ENCODE results near the gene CAMSAP1.
"Not testable (repeated sequence)": the region's sequence is repeated elsewhere in the genome, so short reads cannot be mapped to it uniquely, and the experiment has no call there.

Gene CAMSAP1, protein sequence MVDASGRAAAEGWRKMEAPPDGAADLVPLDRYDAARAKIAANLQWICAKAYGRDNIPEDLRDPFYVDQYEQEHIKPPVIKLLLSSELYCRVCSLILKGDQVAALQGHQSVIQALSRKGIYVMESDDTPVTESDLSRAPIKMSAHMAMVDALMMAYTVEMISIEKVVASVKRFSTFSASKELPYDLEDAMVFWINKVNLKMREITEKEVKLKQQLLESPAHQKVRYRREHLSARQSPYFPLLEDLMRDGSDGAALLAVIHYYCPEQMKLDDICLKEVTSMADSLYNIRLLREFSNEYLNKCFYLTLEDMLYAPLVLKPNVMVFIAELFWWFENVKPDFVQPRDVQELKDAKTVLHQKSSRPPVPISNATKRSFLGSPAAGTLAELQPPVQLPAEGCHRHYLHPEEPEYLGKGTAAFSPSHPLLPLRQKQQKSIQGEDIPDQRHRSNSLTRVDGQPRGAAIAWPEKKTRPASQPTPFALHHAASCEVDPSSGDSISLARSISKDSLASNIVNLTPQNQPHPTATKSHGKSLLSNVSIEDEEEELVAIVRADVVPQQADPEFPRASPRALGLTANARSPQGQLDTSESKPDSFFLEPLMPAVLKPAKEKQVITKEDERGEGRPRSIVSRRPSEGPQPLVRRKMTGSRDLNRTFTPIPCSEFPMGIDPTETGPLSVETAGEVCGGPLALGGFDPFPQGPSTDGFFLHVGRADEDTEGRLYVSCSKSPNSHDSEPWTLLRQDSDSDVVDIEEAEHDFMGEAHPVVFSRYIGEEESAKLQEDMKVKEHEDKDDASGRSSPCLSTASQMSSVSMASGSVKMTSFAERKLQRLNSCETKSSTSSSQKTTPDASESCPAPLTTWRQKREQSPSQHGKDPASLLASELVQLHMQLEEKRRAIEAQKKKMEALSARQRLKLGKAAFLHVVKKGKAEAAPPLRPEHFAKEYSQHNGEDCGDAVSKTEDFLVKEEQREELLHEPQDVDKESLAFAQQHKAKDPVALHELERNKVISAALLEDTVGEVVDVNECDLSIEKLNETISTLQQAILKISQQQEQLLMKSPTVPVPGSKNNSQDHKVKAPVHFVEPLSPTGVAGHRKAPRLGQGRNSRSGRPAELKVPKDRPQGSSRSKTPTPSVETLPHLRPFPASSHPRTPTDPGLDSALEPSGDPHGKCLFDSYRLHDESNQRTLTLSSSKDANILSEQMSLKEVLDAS (N-terminal part only)

DNA sequence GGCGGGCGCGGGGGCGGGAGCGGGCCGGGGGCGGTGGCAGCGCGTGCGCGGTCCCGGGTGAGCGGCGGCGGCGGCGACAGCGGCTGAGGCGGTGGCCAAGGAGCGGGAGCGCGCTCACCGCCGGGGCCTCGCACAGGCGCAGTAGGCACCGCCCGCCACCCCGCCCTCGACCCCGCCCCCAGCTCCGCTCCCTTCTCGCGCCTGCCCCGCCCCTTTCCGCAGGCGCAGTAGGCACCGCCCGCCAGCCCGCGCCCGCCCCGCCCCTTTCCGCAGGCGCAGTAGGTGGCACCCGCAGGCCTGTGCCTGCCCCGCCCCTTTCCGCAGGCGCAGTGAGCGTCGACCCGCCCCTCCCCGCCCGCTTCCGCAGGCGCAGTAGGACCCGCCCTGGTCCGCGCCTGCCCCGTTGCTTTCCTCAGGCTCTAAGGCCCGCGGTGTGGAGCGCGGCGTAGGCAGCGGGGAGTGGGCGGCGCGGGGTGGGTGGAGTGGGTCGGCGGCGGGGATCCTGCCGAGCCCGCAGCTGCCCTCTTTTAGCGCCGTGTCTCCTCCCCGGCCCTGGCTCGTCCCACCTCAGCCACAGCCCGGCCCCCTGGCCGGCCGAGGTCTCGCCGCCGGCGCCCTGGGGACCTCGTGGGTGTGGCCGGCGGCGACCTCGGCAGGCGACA is at the start of gene CAMSAP1:
CAMSAP1 (minus strand) TSS at position 116 of the 662 bp plus-strand sequence. CDS start 387 bp downstream, outside the sequence.
- peak; percentile 84 for DNase-seq

DNA sequence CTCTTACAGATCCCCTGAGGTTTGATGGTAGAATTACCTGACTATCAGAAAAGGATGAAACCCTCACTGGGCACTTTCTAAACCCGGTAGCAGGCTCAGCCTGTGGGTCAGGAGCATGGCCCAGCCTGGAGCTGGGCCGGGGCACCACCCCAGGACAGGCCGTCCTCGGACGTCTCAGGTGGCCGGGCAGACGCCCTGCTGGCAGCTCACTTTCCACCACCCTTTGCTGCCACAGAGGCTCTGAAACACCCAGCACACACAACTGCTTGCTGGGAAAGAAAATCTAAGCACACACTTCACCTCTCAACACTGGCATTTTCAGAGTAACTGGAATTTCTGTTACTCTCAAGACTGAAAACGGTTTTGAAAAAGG is 49.4 kb upstream of the CAMSAP1 start:
- no peak for DNase-seq

DNA sequence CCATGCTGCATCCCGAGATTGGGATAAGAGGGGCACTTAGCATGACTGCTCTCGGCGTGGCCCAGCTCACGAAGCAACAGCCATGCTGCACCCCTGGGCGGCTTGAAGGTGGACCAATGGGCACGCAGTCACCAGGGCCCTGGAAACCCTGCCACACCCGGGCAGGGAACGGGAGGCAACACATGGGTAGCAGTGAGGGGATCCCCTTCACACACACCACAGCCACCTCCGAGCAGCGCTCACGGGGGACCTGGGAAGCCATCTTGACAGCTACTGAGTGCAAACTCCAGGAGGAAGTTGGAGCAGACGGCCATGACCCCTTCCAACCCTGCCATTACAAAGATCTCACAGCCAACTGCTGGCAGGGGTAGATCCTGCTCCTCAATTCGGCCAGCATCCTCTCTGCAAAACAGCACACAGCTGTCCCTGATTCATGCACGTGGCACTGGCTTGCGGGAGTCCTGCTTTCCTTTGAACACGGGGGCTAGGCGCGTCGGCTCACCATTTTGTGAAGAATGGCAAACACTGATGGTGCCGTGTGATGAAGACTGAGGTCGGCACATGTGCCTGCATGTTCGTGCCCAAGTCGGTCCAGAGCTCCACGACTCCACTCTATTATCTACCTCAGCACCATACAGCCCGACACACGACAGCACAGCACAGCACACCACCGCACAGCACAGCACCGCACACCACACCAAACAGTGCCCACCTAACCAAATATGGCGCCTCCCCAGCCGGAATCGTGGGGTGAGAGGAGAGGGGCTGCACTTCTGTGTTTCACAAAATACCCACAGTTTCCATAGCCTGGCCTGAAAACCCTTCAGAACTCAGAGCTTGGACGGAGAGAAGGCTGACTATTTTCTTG is 48.8 kb upstream of the CAMSAP1 start:
- no peak for DNase-seq

DNA sequence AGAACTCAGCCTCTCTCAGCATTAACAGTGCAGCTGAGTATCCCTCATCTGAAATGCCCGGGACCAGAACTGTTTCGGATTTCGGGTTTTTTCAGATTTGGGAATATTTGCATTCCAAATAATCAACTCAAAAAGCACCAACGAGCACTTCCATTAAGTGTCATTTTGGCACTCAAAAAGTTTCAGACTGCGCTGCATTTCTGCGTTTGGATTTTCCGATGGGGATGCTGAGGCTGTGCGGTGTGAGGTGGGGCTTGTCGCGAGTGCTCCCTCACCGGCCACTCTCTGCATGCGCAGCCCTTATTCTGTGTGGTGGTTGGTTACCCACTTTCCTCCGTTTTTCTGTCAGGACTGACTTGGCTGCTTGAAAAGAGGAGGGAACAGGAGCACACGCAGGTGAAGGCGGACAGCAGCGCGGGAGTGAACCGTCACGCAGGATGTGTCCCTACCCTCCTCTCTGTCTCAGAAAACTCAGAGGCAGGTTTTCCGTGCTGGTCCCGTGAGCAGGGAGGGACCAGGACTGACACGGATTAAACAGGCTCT is 45.4 kb upstream of the CAMSAP1 start:
- no peak for DNase-seq

DNA sequence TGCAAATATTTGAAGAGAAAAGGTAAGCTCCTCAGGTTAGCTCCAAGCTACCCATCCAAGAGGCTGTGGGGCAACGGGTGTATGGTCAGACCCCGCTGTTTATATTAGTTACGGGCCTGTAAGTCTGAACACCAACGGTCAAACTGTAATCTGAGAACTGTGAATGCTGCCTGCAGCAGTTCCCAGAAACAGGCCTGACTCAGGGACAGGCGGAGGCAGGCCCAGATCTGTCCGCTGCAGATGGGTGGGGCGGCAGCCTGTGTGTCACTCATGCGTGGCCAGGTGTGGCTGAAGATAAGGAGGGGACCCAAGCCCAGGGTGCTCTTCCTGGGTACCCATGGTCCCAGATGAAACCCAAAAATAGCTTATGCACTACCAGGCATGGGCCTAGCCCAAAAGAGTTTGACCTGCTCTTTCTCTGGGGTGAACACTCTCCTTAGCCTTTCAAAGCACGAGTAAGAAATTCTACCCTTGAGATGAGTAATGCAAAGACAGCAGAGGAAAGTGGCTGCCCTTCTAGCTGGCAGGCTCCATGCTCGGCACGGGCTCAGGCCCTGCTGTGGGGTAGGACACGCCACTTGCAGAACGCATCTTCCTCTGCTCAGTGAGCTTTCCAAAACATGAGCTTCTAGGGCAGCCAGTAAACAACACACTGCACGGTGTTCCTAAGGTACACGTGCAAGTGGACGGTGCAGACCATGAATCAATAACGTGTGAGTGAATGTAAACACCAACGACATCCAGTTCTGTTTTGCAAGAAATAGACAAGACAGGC is 44.7 kb upstream of the CAMSAP1 start:
- no peak for DNase-seq

DNA sequence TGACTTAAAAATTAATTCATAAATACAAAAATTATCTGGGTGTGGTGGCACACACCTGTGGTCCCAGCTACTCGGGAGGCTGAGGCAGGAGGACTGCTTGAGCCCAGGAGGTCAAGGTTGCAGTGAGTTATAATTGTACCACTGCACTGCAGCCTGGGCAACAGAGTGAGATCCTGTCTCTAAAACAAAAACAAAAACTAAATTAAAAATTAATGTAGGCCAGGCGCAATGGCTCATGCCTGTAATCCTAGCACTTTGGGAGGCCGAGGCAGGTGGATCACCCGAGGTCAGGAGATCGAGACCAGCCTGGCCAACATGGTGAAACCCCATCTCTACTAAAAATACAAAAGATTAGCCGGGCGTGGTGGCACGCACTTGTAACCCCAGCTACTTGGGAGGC is 44.0 kb upstream of the CAMSAP1 start:
- not testable (repeated sequence) for DNase-seq

DNA sequence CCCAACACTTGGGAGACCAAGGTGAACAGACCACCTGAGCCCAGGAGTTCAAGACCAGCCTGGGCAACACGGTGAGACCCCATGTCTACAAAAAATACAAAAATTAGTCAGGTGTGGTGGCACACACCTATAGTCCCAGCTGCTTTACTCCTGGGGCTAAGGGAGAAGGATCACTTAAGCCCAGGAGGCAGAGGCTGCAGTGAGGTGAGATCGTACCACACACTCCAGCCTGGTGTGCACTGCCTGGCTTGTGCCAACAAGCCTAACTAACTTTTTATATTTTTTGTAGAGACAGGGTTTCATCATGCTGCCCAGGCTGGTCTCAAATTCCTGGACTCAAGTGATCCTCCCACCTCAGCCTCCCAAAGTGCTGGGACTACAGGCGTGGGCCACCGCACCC is 43.5 kb upstream of the CAMSAP1 start:
- DNase-seq, result not testable (repeated sequence)

DNA sequence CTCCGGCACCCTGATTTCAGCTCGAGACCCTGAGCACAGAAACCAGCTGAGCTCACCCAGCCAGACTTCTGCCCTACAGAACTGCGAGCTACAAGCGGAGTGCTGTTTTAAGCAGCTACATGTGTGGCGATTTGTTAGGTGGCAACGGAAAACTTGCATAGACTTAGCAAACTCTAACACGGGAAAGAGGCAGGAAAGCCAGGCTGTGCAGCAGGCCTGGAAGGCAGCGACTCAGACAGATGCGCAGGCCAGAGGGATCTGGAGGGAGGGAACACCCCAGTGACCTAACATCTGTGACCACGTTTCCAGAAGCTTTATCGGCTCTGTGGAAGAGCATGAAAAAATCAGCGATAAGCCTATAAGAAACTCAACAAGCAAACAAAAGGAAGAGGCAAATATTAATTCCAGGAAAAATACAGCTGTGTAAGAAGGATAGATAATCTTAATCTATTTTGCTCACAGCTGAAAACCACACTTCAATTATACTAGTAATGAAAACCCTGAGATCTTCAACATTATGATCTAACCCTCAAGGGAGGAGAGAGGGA is 42.9 kb upstream of the CAMSAP1 start:
- no peak for DNase-seq

DNA sequence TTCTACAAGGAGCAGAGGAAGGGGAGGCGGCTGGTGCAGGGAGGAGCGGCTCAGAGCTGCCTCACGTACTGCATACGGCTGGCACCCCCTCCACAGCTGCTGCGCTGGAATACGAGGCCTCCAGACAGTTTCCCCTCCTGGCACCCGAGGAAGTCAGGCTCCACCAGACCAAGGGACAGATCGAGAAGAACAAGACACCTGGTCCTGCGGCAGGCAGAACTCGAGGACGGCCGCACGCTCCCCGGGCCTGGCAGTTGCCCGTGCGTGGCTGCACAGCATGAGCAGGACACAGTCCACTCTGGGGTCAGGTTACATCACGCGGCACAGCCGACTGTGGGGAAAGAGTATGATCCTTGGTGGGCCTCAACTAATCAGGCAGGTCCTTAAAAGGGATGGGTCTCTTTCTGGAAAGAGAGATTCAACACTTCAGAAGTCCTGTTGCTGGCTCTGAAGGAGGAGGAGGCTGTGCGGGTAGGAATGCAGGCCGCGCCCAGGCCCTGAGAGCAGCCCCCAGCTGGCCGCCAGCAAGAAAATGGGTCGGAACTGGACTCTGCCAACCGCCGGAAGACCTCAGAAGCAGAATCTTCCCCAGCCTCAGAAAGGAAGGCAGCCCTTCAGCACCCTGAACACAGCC is 42.3 kb upstream of the CAMSAP1 start:
- no peak for DNase-seq

DNA sequence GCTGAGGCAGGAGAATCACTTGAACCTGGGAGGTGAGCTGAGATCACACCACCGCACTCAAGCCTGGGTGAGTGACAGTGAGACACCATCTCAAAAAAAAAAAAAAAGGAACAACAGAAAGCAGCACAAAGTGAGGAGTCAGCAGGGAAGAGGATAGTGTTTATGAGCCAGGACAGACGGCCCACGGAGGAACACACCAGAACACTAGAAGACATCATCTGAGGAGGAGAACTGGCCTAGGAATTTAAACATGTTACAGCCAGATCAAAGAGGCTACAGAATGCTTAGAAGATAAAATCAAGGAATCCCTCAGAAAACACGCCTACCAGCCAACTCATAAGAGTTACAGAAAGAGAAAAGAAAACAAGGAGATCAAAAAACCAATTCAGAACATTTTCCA is 41.6 kb upstream of the CAMSAP1 start:
- DNase-seq, result no peak

DNA sequence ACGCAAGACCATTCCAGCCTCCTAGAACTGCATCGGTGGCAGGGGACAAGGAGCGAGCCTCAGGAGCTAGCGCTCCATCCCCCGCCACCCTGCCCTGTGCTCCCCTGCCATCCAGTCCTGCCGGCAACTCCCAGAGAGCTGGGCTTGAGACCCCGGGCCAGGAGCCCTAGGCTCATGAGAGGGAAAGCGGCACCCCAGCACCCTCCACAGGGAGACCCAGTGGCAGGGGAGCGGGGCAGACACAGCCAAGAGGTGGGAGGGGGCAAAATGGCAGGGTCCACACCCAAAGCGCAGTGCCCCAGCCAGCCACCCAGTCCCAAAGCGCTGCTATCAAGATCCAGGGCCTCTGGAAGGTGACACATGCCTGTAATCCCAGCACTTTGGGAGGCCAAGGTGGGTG is 41.1 kb upstream of the CAMSAP1 start:
- DNase-seq, result no peak

DNA sequence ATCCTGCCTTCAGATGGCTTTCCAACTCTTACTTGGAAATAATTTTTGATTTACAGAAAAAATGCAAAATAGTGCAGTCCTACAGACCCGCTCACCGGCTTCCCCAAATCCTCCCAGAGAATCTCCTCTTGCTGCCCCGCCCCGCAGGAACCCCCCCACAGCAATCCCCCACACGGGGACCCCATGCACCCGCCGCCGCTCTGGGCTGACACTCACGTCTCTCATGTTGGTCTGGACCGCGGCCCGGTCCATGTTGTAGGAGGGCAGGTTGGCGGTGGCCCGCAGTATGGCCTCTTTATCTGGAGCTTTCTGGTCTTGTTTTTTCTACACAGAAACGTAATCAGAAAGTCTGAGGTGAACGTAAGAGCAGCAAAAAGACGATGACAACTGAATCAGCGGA is 40.2 kb upstream of the CAMSAP1 start:
- no peak for DNase-seq

DNA sequence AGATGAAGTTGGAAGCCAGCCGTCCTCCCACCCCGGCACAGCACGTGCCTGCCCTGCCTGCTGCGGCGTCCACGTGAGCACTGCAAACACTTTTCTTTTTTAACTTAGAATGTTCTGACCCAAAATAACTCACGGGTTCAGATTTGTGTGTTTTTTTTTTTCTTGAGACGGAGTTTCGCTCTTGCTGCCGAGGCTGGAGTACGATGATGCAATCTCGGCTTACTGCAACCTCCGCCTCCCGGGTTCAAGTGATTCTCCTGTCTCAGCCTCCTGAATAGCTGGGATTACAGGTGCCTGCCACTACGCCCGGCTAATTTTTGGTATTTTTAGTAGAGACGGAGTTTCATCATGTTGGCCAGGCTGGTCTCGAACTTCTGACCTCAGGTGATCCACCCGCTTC is 39.8 kb upstream of the CAMSAP1 start:
- not testable (repeated sequence) for DNase-seq

DNA sequence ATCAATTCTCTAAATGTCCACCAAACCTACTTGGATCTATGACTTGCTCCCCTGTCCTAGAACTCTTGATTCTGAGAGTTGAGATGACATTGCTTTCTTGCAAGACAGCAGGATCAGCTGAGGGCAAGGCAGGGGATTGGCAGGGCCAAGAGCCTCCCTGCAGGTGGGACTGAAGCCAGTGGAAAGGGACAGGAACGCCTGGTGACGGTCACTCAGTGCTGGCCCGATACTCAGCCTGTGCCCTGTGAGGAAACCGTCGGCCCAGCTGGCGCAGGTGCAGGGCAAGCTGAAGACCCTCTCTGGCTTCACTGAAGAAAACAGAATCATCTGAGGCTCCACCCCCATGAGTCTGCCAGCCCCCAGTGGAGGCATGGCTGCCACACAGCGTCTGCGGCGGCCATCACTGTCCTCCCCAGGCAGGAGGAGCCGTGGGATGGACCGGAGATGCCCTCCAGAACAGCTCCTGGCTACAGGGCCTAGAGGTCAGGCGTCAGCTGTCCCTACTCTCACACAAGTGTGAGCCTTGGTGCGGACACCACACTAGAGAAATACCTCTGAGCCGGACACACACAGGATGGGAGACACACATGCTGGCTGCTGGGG is 39.1 kb upstream of the CAMSAP1 start:
- DNase-seq, result no peak

DNA sequence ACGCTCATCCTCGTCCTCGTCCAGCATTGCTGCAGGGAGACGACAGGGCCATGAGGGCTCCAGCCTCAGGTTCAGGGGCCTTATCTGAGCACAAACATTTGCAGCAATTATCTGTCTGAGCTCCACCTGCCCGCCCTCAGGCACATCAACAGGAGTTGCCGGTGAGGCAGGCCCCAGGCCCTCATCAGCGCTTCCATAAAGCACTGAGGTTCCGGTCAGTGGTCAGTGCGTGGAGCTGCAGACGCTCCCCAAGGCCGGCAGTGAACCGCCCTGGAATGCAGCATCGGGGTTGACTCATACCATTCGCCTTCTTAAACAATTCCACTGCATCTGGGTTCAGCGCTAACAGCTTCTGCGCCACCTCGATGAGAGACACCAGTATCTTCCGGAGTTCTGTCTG is 38.6 kb upstream of the CAMSAP1 start:
- DNase-seq, result no peak

DNA sequence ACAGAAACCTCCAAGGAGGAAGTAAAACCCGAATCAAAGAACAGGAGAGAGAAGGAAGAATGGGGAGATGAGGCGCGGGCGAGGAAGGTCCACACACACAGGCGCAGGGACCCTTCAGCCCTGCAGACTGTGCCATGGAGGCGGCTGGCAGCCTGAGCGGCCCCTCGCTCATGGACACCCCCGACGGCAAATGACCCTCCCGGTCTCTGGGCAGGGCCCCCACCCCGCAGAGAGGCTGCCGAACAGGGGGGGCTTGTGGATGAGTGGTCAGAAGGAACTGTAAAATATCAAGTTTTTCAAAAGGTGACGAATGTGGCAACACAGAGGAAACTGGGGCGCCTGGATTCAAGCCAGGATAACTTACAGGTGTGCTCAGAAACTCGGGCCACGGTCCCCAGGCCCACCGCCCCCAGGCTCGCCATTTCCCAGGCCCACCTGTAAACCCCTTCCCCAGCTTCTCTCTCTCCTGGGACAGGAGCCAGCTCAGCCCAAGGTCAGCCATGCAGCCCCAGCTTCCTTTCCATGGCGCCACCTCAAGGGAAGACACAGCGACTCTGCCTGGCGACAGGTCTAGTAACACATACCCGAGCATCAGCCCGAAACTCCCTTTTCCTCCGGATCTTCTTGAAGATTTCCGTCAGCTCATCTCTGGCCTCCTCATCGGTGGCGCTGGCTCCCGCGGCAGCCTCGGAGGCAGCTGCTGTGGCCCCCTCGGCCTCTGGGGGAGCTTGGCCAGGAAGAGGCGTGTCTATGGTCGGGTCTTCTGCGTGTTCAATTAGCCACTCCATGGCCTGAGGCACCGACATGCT is 37.3 kb upstream of the CAMSAP1 start:
- DNase-seq, result no peak

DNA sequence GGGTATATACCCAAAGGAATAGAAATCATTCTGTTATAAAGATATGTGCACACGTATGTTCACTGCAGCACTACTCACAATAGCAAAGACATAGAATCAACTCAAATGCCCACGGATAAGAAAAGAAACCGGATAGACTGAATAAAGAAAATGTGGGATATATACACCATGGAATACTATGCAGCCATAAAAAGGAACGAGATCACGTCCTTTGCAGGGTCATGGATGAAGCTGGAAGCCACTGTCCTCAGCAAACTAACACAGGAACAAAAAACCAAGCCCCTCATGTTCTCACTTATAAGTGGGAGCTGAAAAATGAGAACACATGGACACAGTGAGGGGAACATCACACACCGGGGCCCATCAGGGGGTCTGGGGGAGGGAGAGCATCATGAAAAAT is 36.3 kb upstream of the CAMSAP1 start:
- not testable (repeated sequence) for DNase-seq

DNA sequence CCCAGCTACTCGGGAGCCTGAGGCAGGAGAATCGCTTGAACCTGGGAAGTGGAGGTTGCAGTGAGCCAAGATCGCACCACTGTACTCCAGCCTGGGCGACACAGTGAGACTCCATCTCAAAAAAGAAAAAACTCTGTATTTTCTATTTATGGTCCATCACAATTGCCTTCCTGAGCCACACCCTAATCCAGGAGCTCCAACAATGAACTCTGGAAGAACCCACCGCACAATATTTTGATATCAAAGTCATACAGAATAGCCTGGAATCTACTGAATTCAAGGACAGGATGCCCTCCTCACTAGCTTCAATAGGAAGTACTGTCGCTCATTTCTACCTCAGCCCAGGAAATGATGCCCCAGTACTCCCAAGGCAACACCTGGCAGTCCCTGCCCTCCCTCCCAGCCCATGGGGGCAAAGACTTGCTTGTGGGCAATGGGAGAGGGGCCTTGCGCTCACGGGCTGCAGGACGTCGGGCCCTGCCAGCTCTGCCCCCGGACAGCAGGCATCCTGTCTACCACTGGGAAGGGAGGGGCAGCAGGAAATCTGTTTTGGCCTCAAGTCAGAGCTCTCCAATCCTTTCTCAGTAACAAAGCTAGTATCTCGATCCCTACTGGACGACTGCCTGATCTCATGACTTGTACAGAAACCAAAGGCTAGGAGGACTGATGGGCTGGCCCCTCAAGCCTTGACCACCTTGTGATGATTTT is 34.1 kb upstream of the CAMSAP1 start:
- no peak for DNase-seq

Measured in NCI-H1048 (cell line).